Loucy (cell line): ENCODE data around the gene ABTB2.

Experiments
- H2AFZ ChIP-seq: fragments of 200-600 bp; sonication (generic); 2 replicates; pipeline ENCODE4 v1.6.0; 2016; ENCODE audit warnings: antibody characterized with exemption, mild to moderate bottlenecking, low read length, moderate library complexity
- H3F3A ChIP-seq: fragments of 200-600 bp; 2 replicates; pipeline ENCODE4 v1.6.0; 2016; ENCODE audit warnings: antibody characterized with exemption, low read depth, mild to moderate bottlenecking
- H3K27me3 ChIP-seq: fragments of 200-600 bp; sonication (generic); 2 replicates; pipeline ENCODE4 v1.6.1; 2014; ENCODE audit warnings: low read length, mild to moderate bottlenecking; ENCODE audit not compliant: insufficient read depth, poor library complexity, severe bottlenecking
- H3K36me3 ChIP-seq: fragments of 200-600 bp; sonication (generic); 2 replicates; pipeline ENCODE4 v1.6.1; 2016; ENCODE audit warnings: low read length; ENCODE audit not compliant: insufficient read depth
- H3K4me1 ChIP-seq: fragments of 200-600 bp; sonication (generic); 2 replicates; pipeline ENCODE4 v1.5.1; 2014; ENCODE audit warnings: low read length, mild to moderate bottlenecking; ENCODE audit not compliant: insufficient read depth, poor library complexity, severe bottlenecking
- H3K4me2 ChIP-seq: fragments of 200-600 bp; sonication (generic); 2 replicates; pipeline ENCODE4 v1.6.0; 2014; ENCODE audit warnings: antibody characterized with exemption, low read length, low read depth, mild to moderate bottlenecking; ENCODE audit not compliant: poor library complexity, severe bottlenecking
- H3K4me3 ChIP-seq: fragments of 200-600 bp; sonication (generic); 2 replicates; pipeline ENCODE4 v1.5.1; 2014; ENCODE audit warnings: low read length, mild to moderate bottlenecking, mixed read lengths; ENCODE audit not compliant: poor library complexity, severe bottlenecking
- H3K79me2 ChIP-seq: fragments of 200-600 bp; sonication (generic); 2 replicates; pipeline ENCODE4 v1.6.1; 2014; ENCODE audit warnings: low read length; ENCODE audit not compliant: insufficient read depth
- H3K9ac ChIP-seq: fragments of 200-600 bp; sonication (generic); 2 replicates; pipeline ENCODE4 v1.6.0; 2014; ENCODE audit warnings: mild to moderate bottlenecking, low read depth, low read length, moderate library complexity; ENCODE audit not compliant: poor library complexity, severe bottlenecking
- H3K9me2 ChIP-seq: fragments of 200-600 bp; sonication (generic); replicated peaks from 2 replicates; pipeline ENCODE4 v1.6.1; 2016; ENCODE audit warnings: low read depth, low read length, mixed read lengths
- H3K9me3 ChIP-seq: fragments of 200-600 bp; sonication (generic); 2 replicates; pipeline ENCODE4 v1.6.1; 2014; ENCODE audit warnings: mild to moderate bottlenecking, antibody characterized with exemption, low read length, low read depth; ENCODE audit not compliant: insufficient read depth
- H4K20me1 ChIP-seq: fragments of 200-600 bp; sonication (generic); 2 replicates; pipeline ENCODE4 v1.6.0; 2014; ENCODE audit warnings: antibody characterized with exemption, low read length, mild to moderate bottlenecking; ENCODE audit not compliant: insufficient read depth, poor library complexity, severe bottlenecking
- EZH2phosphoT487 ChIP-seq: fragments of 200-600 bp; IDR thresholded peaks from 2 replicates; pipeline ENCODE4 v1.6.1; 2018; ENCODE audit warnings: antibody characterized with exemption, mild to moderate bottlenecking, moderate library complexity, borderline replicate concordance
- TF ChIP-seq, protein P1 (sequence below): fragments of 200-600 bp; sonication (generic); conservative IDR thresholded peaks from 2 replicates; pipeline ENCODE4 v1.5.1; 2014; ENCODE audit warnings: mild to moderate bottlenecking, antibody characterized with exemption, low read length

Gene ABTB2

DNA sequence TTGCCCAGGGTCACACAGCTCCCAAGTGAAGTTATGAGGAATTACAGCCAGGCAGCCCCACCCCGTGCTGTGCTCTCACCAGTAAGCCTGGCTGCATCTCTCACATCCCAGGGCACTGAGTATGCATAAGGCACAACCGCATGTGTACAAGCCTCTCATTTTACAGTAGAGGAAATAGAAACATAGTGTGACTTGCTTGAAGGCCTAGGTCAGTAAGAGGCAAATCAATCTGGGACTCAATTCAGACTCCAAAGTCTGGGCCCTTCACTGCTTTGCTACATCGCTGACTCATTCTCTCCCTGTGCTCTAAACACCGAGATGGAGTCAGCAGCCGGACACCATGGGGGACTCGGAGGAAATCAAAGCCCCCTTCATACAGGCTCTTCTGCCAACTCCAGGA is 7.9 kb downstream of the ABTB2 start:
- H3K9ac ChIP-seq: no peak overlapping the region
- no peaks in the 10 kb centered on the region for H3K9me3 ChIP-seq
- no peaks in the 10 kb centered on the region for H3K9me2 ChIP-seq
- no peaks in the 10 kb centered on the region for H3K27me3 ChIP-seq
- no peaks in the 10 kb centered on the region for H3F3A ChIP-seq
- H3K79me2 ChIP-seq: no peaks in the 10 kb centered on the region
- peaks cover 28% of the 10 kb centered on the region for H3K4me1 ChIP-seq
- no peak overlapping the region for H3K4me3 ChIP-seq
- H2AFZ ChIP-seq: no peak overlapping the region
- H4K20me1 ChIP-seq: no peaks in the 10 kb centered on the region
- H3K4me2 ChIP-seq: no peak overlapping the region
- TF ChIP-seq, protein P1, sequence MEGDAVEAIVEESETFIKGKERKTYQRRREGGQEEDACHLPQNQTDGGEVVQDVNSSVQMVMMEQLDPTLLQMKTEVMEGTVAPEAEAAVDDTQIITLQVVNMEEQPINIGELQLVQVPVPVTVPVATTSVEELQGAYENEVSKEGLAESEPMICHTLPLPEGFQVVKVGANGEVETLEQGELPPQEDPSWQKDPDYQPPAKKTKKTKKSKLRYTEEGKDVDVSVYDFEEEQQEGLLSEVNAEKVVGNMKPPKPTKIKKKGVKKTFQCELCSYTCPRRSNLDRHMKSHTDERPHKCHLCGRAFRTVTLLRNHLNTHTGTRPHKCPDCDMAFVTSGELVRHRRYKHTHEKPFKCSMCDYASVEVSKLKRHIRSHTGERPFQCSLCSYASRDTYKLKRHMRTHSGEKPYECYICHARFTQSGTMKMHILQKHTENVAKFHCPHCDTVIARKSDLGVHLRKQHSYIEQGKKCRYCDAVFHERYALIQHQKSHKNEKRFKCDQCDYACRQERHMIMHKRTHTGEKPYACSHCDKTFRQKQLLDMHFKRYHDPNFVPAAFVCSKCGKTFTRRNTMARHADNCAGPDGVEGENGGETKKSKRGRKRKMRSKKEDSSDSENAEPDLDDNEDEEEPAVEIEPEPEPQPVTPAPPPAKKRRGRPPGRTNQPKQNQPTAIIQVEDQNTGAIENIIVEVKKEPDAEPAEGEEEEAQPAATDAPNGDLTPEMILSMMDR: no peak
- no peak for TF ChIP-seq EZH2phosphoT487
- no peaks in the 10 kb centered on the region for H3K36me3 ChIP-seq

DNA sequence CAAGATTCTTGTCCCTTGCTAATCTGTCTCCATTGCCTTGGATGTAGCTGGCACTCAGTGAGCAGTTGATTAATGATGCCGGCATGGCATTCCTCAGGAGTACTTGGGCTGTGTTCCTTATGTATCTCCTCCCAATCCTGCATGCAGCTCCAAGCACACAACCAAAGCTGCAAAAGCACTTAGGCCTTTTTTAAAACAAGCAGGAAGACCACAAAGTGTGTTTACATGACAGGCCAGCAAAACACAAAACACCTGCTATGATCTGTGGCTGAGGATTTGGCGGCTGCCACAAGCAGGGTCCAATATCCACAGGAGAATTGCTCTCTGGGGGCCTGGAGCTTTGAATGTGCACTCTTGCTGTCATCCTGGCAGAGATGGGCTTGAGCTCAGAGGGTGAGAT is 8.9 kb downstream of the ABTB2 start:
- Histone ChIP-seq H3K9me3 (no peaks in the 10 kb centered on the region), H4K20me1 (no peaks in the 10 kb centered on the region), H2AFZ (no peak overlapping the region), H3K9ac (no peak overlapping the region), H3K79me2 (no peaks in the 10 kb centered on the region), H3K4me2 (peak overlapping the region; percentile 3), H3K9me2 (no peaks in the 10 kb centered on the region), H3K4me1 (peaks cover 25% of the 10 kb centered on the region), H3K4me3 (no peak overlapping the region), H3K27me3 (no peaks in the 10 kb centered on the region), H3K36me3 (no peaks in the 10 kb centered on the region), H3F3A (no peaks in the 10 kb centered on the region)
- TF ChIP-seq, protein P1: no peak
- no peak for TF ChIP-seq EZH2phosphoT487

DNA sequence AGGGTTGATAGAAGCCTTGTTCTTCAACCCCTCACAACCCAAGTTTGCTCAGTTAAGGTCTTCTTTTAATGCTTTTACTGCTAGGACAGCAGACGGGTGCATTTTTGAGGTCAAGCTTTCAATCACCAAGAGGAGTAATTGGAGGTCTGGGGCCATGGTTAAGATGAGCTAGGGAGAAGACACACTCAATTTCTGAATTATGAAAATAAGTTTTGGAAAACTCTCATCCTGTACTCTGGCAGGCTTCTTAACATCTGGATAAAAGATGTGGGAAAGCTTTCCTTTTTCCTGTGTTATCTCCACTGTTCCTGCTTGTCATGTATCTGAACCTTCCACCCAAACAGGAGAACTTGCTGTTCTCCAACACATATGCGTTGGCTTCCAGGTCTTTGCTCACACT is 9.7 kb downstream of the ABTB2 start:
- Histone ChIP-seq H3K36me3 (no peaks in the 10 kb centered on the region), H3K4me3 (no peak overlapping the region), H2AFZ (no peak overlapping the region), H3K79me2 (no peaks in the 10 kb centered on the region), H3K4me2 (no peak overlapping the region), H3K4me1 (peaks cover 20% of the 10 kb centered on the region), H3F3A (no peaks in the 10 kb centered on the region), H3K27me3 (no peaks in the 10 kb centered on the region), H4K20me1 (no peaks in the 10 kb centered on the region), H3K9ac (no peak overlapping the region), H3K9me3 (no peaks in the 10 kb centered on the region), H3K9me2 (no peaks in the 10 kb centered on the region)
- TF ChIP-seq, protein P1: no peak
- TF ChIP-seq EZH2phosphoT487: no peak
